Adrenal gland (tissue), 5 donors: ENCODE results near the gene SORL1.

Experiments used
- CTCF ChIP-seq, 6 experiments: fragments of 450-650 bp in 4 of 6; fragments of 200-600 bp in 2 of 6; sonication (generic) in 1 of 6; IDR thresholded peaks; 1 replicate in 5 of 6; 2 replicates in 1 of 6; pipeline versions ENCODE4 v1.5.1 to v1.8.0; 2016 to 2021; ENCODE audit warnings: antibody characterized with exemption in 6 of 6, mild to moderate bottlenecking in 2 of 6, moderate library complexity in 1 of 6
- POLR2A ChIP-seq, 2 donors: fragments of 450-650 bp; IDR thresholded peaks; one replicate each; pipeline ENCODE4 v1.6.1; 2017; ENCODE audit warnings: antibody characterized with exemption in 2 of 2, mild to moderate bottlenecking in 2 of 2, moderate library complexity in 1 of 2
- donor health status: DM: no; HTN: no; CAD: no.

- TF ChIP-seq CTCF (IDR thresholded peaks at IDR 0.05), result no peak
- TF ChIP-seq POLR2A (IDR thresholded peaks at IDR 0.05), result no peak
Observed at GRCh38 chr11:121461843-121462242, 9.7 kb downstream of the SORL1 start.
